Left lung (tissue), 10 donors: ENCODE data around the gene CCT5. TPM values are rescaled to one million over a fixed set of nuclear protein-coding genes. Genes with fewer than 3 reads are reported as not detected.
A peak's percentile ranks its signal among the peaks of the same experiment; 100 is the strongest.

Source experiments
- ATAC-seq: fragments of 200-7000 bp; cut with Tn5 transposase; one replicate; pipeline ENCODE4 v1.9.1; 2020; ENCODE audit warnings: moderate library complexity
- DNase-seq, 4 donors: peaks; one replicate each; pipeline ENCODE4 v3.0.0-alpha.2; 2013 to 2020
- H3K27ac ChIP-seq, 2 donors: fragments of 200-600 bp; sonication (generic) in 1 of 2; one replicate each; pipeline versions ENCODE4 v1.5.0 to v1.8.0; 2020 to 2021
- H3K27me3 ChIP-seq, 2 donors: fragments of 200-600 bp; sonication (generic) in 1 of 2; one replicate each; pipeline versions ENCODE4 v1.5.0 to v1.8.0; 2020 to 2021
- H3K36me3 ChIP-seq, 2 donors: fragments of 200-600 bp; sonication (generic) in 1 of 2; one replicate each; pipeline versions ENCODE4 v1.5.0 to v1.8.0; 2020 to 2021
- H3K4me1 ChIP-seq, 2 donors: fragments of 200-600 bp; one replicate each; pipeline ENCODE4 v1.8.0; 2021
- H3K4me3 ChIP-seq, 2 donors: fragments of 200-600 bp; sonication (generic) in 1 of 2; one replicate each; pipeline versions ENCODE4 v1.5.0 to v1.8.0; 2020 to 2021; ENCODE audit warnings: mild to moderate bottlenecking in 1 of 2
- H3K9me3 ChIP-seq, 2 donors: fragments of 200-600 bp; sonication (generic) in 1 of 2; one replicate each; pipeline versions ENCODE4 v1.5.0 to v1.8.0; 2020 to 2021
- intact Hi-C, 2 donors: fragments of 100-400 bp; cut with DNase I; formaldehyde crosslinking; loops; one replicate each; pipeline versions ENCODE4 v1.11.2 to v1.14.2; 2022
- polyA plus RNA-seq, 6 donors: library from polyadenylated mRNA; unstranded; fragments of 120-200 nt; gene quantifications; one replicate each; pipeline ENCODE4 v1.2.1, GENCODE V29; 2013; ENCODE audit not compliant: insufficient read length in 6 of 6
- total RNA-seq, 2 donors: library from RNA; stranded (reverse); fragmentation: NEBNext Ultra II Directional; extraction: Animal tissue kit (Norgen Biotek cat#: 25700); gene quantifications; one replicate each; pipeline ENCODE4 v1.2.1, GENCODE V29; 2021
- TF ChIP-seq, protein P1 (sequence below), 2 donors: fragments of 200-600 bp; sonication (generic) in 1 of 2; IDR thresholded peaks; one replicate each; pipeline versions ENCODE4 v1.5.0 to v1.8.0; 2021; ENCODE audit warnings: antibody characterized with exemption in 2 of 2
- donor health status: DM: no; HTN: yes; CAD: no.
- donor health status: DM: no; HTN: no; CAD: no.

The CCT5 gene
- total and polyA plus RNA-seq, 8 donors = 127 to 219 (median 197) TPM

DNA sequence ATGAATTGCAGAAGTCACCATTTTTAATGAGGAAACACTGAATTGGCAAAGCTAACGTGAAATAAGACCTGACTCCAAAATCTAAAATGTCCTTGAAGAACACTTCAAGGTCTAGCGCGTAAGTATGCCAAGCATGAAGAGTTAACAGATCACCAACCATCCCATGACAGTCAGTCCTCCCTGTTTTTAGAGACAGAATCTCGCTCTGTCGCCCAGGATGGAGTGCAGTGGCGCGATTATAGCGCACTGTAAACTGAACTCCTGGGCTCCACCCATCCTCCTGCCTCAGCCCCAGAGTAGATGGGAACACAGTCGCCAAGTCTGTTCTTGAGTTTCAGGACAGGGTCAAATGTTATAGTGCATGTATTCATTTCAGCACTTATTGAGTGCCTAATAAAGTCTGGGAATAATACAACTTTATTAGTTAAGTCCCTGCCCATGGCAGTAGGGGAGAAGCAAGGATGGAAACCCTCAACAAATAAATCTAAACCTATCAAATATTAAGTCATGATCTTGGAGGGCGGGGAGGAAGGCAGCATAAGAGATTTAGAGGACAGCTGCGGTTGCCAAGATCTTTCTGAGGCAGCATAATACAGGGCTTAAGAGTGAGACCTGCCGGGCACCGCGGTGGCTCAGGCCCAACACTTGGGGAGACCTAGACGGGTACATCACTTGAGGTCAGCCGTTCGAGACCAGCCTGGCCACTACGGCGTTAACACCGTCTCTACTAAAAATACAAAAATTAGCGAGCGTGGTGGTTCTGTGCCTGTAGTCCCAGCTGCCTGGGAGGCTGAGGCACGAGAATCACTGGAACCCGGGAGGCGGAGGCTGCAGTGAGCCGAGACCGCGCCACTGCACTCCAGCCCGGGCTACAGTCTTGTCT lies 1.5 kb upstream of the CCT5 start:
- Histone ChIP-seq H3K36me3 (peaks cover 0 to 3% of the 10 kb centered on the region in 2 donors), H3K27ac (peak overlapping the region; percentile 96 to 98), H3K4me3 (peak overlapping the region; percentile 83 to 92), H3K27me3 (no peaks in the 10 kb centered on the region), H3K9me3 (no peaks in the 10 kb centered on the region), H3K4me1 (peaks cover 18 to 39% of the 10 kb centered on the region in 2 donors)
- ATAC-seq (no peak), DNase-seq (no peak)
- intact Hi-C loops = no loop called here
- TF ChIP-seq, protein P1, sequence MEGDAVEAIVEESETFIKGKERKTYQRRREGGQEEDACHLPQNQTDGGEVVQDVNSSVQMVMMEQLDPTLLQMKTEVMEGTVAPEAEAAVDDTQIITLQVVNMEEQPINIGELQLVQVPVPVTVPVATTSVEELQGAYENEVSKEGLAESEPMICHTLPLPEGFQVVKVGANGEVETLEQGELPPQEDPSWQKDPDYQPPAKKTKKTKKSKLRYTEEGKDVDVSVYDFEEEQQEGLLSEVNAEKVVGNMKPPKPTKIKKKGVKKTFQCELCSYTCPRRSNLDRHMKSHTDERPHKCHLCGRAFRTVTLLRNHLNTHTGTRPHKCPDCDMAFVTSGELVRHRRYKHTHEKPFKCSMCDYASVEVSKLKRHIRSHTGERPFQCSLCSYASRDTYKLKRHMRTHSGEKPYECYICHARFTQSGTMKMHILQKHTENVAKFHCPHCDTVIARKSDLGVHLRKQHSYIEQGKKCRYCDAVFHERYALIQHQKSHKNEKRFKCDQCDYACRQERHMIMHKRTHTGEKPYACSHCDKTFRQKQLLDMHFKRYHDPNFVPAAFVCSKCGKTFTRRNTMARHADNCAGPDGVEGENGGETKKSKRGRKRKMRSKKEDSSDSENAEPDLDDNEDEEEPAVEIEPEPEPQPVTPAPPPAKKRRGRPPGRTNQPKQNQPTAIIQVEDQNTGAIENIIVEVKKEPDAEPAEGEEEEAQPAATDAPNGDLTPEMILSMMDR (IDR thresholded peaks at IDR 0.05) = no peak

DNA sequence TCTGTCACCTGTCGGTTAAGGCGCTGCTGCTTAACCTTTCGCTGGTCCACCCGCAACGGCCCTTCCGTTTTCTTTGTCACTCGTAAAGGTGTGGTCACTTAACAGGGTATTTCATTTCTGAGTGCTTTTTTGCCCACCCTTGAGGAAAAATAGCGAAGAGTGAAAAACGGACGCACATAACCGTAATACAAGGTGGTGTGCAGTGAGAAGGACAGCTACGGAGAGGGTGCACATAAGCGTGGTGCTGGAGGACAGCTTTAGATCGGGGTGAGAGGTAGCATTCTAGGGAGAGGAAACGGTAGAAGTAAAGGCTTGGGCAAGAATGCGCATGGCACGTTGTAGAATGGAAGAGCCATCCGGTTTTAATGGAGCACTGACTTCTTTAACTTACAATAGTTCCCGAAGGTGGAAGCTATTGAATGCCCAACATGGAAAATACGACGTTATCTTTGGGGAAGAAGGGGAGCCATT lies 761 bp downstream of the CCT5 start:
- TF ChIP-seq, protein P1 (IDR thresholded peaks at IDR 0.05) = no peak
- H3K4me1 ChIP-seq = peaks cover 18 to 42% of the 10 kb centered on the region in 2 donors
- peaks cover 0 to 24% of the 10 kb centered on the region in 2 donors for H3K36me3 ChIP-seq
- no peaks in the 10 kb centered on the region for H3K27me3 ChIP-seq
- DNase-seq = peak in 1 of 4 donors; percentile 5
- peak overlapping the region; percentile 83 to 92 for H3K4me3 ChIP-seq
- intact Hi-C loops = no loop called here
- no peaks in the 10 kb centered on the region for H3K9me3 ChIP-seq
- H3K27ac ChIP-seq = peak overlapping the region; percentile 96 to 98
- ATAC-seq = peak; percentile 11

DNA sequence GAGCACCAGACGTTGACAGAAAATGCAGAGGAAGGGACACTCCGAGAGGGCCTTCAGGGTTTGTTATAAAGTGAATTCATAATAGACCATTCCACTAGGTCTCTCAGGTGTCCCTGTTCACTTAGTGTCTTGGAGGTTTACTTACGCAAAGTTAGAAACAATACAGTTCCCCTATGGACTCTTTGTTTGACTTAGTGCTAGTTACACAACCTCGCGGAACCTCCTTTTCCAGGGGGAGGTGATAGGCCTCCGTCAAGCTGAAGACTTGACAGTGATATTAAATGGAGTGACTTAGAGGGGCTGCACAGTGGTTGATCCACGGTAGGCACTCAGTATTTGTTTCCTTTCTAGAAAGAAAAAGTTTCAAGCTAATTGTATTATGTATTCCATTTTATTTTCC lies 1.3 kb downstream of the CCT5 start:
- Histone ChIP-seq H3K27ac (no peak overlapping the region), H3K27me3 (no peaks in the 10 kb centered on the region), H3K9me3 (no peaks in the 10 kb centered on the region), H3K4me1 (peaks cover 18 to 42% of the 10 kb centered on the region in 2 donors), H3K4me3 (peak overlapping the region; percentile 83 to 92), H3K36me3 (peaks cover 0 to 29% of the 10 kb centered on the region in 2 donors)
- DNase-seq (no peak), ATAC-seq (no peak)
- intact Hi-C loops = no loop called here
- TF ChIP-seq, protein P1 (IDR thresholded peaks at IDR 0.05) = no peak

DNA sequence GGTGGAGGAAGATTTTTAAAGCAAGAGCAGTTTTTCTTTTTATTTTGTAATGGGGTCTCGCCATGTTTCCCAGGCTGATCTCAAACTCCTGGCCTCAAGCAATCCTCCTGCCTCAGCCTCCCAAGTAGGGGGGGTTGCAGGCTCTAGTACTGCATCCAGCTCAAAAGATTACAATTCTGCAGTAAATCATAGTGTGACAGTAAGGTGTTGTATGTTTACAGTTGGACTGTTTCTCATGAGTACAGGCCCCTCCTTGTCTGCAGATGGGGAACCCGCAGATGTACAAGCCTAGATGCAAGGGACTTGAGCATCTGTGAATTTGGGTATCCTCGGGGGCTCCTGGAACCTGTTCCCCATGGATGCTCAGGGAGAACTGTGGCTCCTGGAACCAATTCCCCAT lies 3.3 kb downstream of the CCT5 start:
- peaks cover 0 to 49% of the 10 kb centered on the region in 2 donors for H3K36me3 ChIP-seq
- no peak overlapping the region for H3K27ac ChIP-seq
- H3K27me3 ChIP-seq = no peaks in the 10 kb centered on the region
- no peak for ATAC-seq
- no peak for DNase-seq
- no peaks in the 10 kb centered on the region for H3K9me3 ChIP-seq
- no peak overlapping the region for H3K4me3 ChIP-seq
- intact Hi-C loops = no loop called here
- peaks cover 18 to 40% of the 10 kb centered on the region in 2 donors for H3K4me1 ChIP-seq
- TF ChIP-seq, protein P1 (IDR thresholded peaks at IDR 0.05) = no peak

DNA sequence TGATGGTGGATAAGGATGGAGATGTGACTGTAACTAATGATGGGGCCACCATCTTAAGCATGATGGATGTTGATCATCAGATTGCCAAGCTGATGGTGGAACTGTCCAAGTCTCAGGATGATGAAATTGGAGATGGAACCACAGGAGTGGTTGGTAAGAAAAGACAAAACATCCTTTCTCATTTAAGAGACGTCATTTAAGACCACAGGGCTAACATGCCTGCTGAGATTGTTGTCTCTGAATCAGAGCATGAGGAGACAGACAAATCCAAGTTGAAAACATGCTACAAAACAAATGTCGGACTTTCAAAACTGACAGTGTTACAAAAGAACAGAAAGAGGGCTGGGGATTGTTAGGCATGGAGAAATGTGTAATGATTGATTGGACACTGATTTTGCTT lies 4.6 kb downstream of the CCT5 start:
- Histone ChIP-seq H3K4me1 (peaks cover 11 to 30% of the 10 kb centered on the region in 2 donors), H3K27me3 (no peaks in the 10 kb centered on the region), H3K9me3 (no peaks in the 10 kb centered on the region), H3K27ac (no peak overlapping the region), H3K4me3 (no peak overlapping the region), H3K36me3 (peaks cover 3 to 62% of the 10 kb centered on the region in 2 donors)
- ATAC-seq = no peak
- TF ChIP-seq, protein P1 (IDR thresholded peaks at IDR 0.05) = no peak
- intact Hi-C loops = no loop called here
- no peak for DNase-seq
